ENCODE data around the gene LRRFIP1. TPM values are rescaled to one million over a fixed set of nuclear protein-coding genes. Genes with fewer than 3 reads are reported as not detected.

LRRFIP1 gene
- total and polyA plus RNA-seq, 9 of the 15 experiments (the other 6 are each of a cell fraction or from before 2014, with no cell fraction given), result 13.1 to 45.2 (median 31.3) TPM

DNA sequence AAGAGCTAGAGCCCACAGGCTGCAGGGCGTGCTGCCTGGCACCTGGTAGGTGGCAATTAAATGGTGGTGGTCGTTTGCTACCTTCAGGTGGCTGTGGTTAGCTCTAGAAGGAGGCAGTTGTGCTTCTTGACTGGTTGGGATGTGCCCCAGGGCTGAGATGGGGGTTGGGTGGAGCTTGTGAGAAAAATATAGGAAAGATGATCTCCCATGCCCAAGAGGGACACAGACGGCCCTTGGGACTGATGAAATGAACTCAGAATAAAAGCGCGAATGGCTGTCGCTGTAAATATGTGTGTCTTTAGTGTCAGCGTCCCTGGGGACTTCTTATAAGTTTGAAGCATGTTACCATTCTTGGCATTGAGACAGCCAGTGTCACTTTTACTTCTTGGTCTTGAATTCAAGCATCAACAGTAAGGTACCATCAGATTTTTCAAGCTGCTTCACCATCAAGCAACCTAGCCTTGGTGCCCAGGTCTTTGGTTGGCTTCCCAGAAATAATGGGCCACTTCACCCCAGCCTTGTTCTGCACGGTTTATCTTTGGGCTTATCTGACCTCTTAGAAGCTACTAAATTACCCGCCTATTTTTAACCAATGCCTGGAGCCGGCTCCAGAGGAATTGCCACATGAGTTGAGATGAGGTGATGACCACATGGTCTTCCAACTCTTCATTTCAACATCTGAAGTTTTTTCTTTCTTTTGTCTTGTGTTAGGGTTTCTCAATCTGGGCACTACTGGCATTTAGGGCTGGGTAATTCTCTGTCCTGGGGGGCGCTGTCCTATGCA is 11.9 kb downstream of the LRRFIP1 start:
- Histone ChIP-seq H3K36me3 (ENCODE audit: control insufficient read depth, insufficient read depth, low read length) (no peaks in the 10 kb centered on the region), H3K9ac (ENCODE audit: insufficient read depth in 1 of 2, low read depth in 2 of 2, low read length in 2 of 2) (no peak overlapping the region), H3K9me3 (replicated peaks; ENCODE audit: control insufficient read depth, insufficient read depth, low read depth, low read length) (no peaks in the 10 kb centered on the region), H4K20me1 (replicated peaks; ENCODE audit: control insufficient read depth, insufficient read depth, low read length) (no peaks in the 10 kb centered on the region), H3K9me1 (ENCODE audit: control insufficient read depth, insufficient read depth, low read length) (no peaks in the 10 kb centered on the region), H2AFZ (ENCODE audit: low read depth, low read length) (no peak overlapping the region), H3K27ac (ENCODE audit: extremely low read depth, low read depth, low read length) (no peak overlapping the region), H3K27me3 (ENCODE audit: control insufficient read depth in 2 of 2, insufficient read depth in 2 of 2, low read length in 2 of 2) (peaks cover 6 to 32% of the 10 kb centered on the region in 2 experiments; a peak in 3 of 5 replicates), H3K4me1 (replicated peaks in 1 of 2; ENCODE audit: control insufficient read depth in 2 of 2, insufficient read depth in 2 of 2, low read length in 2 of 2) (no peaks in the 10 kb centered on the region), H3K4me2 (ENCODE audit: insufficient read depth, low read length) (no peak overlapping the region), H3K79me2 (ENCODE audit: control insufficient read depth, insufficient read depth, low read length) (no peaks in the 10 kb centered on the region), H3K4me3 (no peak overlapping the region)
- DNase-seq (ENCODE audit: extremely low read depth in 1 of 4, low spot score in 3 of 4) (no peak), ATAC-seq (no peak), FAIRE-seq (no peak)
- WGBS (ENCODE audit: insufficient coverage, low coverage, missing lambda C conversion rate), result 0% methylated on average over 8 of the region's 11 CpGs
- ChIA-PET CTCF (ENCODE audit: low intra/inter-chr PET ratio) (no interaction called here), POLR2A (interaction anchor here (1.6 kb wide), 1 partner anchor 8 kb away, joined by 4 read pairs; no protein-coding TSS in a partner anchor)
- intact Hi-C loops (cut with micrococcal nuclease), result no loop called here
- BruUV-seq (replicated peaks), result no TSS peak
- TF ChIP-seq ZNF384 (IDR thresholded peaks at IDR 0.05; ENCODE audit: low read depth, low read length), result no peak
- no peak for TF ChIP-seq SRF (CRISPR knock-in tag; IDR thresholded peaks at IDR 0.05)
- TF ChIP-seq PHTF2 (CRISPR knock-in tag; IDR thresholded peaks at IDR 0.05), result no peak
- no peak for TF ChIP-seq SREBF2 (CRISPR knock-in tag; IDR thresholded peaks at IDR 0.05)
- TF ChIP-seq MEF2A (IDR thresholded peaks at IDR 0.05; ENCODE audit: control insufficient read depth, low read depth, low read length), result no peak
- TF ChIP-seq CEBPG (CRISPR knock-in tag; IDR thresholded peaks at IDR 0.05), result no peak
- no peak for TF ChIP-seq CEBPG (tag; conservative IDR thresholded peaks at IDR 0.05 in 1 of 2, IDR thresholded peaks at IDR 0.05 in 1 of 2)
- no peak for TF ChIP-seq BRF1 (IDR thresholded peaks at IDR 0.05; ENCODE audit: borderline replicate concordance, extremely low read depth, insufficient read length)
- TF ChIP-seq TAL1 (IDR thresholded peaks at IDR 0.05), result no peak
- TF ChIP-seq GATAD2A (IDR thresholded peaks at IDR 0.05), result no peak
- TF ChIP-seq ZSCAN29 (IDR thresholded peaks at IDR 0.05), result no peak
- TF ChIP-seq, protein P1, sequence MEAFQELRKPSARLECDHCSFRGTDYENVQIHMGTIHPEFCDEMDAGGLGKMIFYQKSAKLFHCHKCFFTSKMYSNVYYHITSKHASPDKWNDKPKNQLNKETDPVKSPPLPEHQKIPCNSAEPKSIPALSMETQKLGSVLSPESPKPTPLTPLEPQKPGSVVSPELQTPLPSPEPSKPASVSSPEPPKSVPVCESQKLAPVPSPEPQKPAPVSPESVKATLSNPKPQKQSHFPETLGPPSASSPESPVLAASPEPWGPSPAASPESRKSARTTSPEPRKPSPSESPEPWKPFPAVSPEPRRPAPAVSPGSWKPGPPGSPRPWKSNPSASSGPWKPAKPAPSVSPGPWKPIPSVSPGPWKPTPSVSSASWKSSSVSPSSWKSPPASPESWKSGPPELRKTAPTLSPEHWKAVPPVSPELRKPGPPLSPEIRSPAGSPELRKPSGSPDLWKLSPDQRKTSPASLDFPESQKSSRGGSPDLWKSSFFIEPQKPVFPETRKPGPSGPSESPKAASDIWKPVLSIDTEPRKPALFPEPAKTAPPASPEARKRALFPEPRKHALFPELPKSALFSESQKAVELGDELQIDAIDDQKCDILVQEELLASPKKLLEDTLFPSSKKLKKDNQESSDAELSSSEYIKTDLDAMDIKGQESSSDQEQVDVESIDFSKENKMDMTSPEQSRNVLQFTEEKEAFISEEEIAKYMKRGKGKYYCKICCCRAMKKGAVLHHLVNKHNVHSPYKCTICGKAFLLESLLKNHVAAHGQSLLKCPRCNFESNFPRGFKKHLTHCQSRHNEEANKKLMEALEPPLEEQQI (IDR thresholded peaks at IDR 0.05), result no peak
- TF ChIP-seq NFIC (IDR thresholded peaks at IDR 0.05), result no peak
- no peak for TF ChIP-seq JUNB (CRISPR knock-in tag; conservative IDR thresholded peaks at IDR 0.05)
- in situ Hi-C loops (cut with MboI), result no loop called here

Measured in K562 (cell line).